Measurements from ENCODE around the gene SLC9A3. TPM values are rescaled to one million over a fixed set of nuclear protein-coding genes. Genes with fewer than 3 reads are reported as not detected.

SLC9A3 gene
- total RNA-seq, 4 donors from 2014 or later: 1.7 to 5.0 (median 2.8) TPM

DNA sequence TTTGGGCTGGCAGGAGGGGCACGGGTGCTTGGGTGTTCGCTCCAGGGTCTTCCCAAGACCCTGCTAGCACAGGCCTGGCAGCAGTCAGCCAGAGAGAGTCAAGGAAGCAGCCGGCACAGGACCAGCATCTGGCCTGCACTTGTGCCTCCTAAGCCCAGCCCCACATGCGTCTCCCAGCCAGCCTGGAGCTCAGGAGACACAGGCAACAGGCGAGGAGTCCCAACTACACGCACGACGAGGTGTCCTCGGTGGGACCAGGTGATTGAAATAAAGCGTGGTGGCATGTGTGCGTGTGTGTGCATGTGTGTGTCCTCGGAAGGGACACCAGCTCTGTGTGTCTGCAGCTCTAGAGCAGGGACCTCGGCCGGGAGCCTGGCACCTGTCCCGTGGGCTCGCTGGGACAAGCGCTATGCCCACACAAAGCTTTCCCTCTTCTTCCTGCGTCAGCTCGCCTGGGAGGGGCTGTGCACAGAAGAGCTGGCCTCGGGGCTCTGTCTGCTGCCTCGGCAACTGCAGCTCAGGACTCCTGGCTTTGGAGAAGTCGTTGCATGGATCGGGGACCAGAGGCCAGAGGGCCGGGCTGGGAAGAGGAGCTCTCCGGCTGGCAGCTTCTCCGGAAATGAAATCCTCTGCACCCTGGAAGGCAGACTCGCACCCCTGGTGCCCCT lies 14.7 kb upstream of the SLC9A3 start:
- H3K27ac ChIP-seq (replicated peaks in 1 of 4): no peak overlapping the region
- no peak overlapping the region for H3K4me3 ChIP-seq
- 69% methylated on average over 22 of the region's 27 CpGs for WGBS
- no peaks in the 10 kb centered on the region for H3K4me1 ChIP-seq
- DNase-seq (ENCODE audit: extremely low spot score): no peak
- no peaks in the 10 kb centered on the region for H3K36me3 ChIP-seq
- H3K9me3 ChIP-seq: no peaks in the 10 kb centered on the region
- TF ChIP-seq EP300 (IDR thresholded peaks at IDR 0.05) (no peak), POLR2AphosphoS5 (IDR thresholded peaks at IDR 0.05) (no peak), CTCF (IDR thresholded peaks at IDR 0.05) (no peak), POLR2A (IDR thresholded peaks at IDR 0.05; ENCODE audit: low read depth) (no peak)
- intact Hi-C loops (cut with DNase I): no loop called here
- peaks cover 0 to 87% (median 12%) of the 10 kb centered on the region in 4 donors for H3K27me3 ChIP-seq

DNA sequence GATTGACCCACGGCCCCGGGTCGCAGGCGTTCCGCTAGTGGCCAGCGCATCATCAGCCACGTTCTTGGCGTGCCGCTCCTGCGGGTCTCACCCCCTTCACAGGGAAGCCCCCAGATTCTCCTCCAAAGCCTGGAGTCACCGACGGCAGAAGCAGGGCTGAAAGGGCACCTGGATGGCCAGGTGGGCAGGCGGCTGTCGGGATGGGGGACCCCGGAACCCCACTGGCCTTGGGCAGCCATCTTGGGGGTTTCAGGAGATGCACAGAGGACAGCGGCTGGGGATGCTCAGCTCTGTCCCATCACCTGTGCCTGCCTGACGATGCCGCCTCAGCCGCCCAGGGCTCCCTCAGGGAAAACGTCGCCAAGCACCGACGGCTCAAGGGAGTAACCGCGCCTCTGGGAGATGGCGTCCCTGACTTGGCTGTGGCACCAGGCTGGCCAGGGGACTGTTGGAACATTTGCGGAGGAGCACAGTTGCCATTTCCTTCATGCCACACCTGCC lies 14.1 kb upstream of the SLC9A3 start:
- Histone ChIP-seq H3K4me3 (no peak overlapping the region), H3K36me3 (no peaks in the 10 kb centered on the region), H3K4me1 (no peaks in the 10 kb centered on the region), H3K27ac (replicated peaks in 1 of 4) (no peak overlapping the region), H3K9me3 (no peaks in the 10 kb centered on the region), H3K27me3 (peaks cover 0 to 90% (median 13%) of the 10 kb centered on the region in 4 donors)
- intact Hi-C loops (cut with DNase I): no loop called here
- DNase-seq (ENCODE audit: extremely low spot score): no peak
- no peak for TF ChIP-seq CTCF (IDR thresholded peaks at IDR 0.05)
- TF ChIP-seq POLR2AphosphoS5 (IDR thresholded peaks at IDR 0.05): no peak
- no peak for TF ChIP-seq EP300 (IDR thresholded peaks at IDR 0.05)
- TF ChIP-seq POLR2A (IDR thresholded peaks at IDR 0.05; ENCODE audit: low read depth): no peak
- WGBS: 88% methylated on average over 17 of the region's 27 CpGs

- no peaks in the 10 kb centered on the region for H3K4me1 ChIP-seq
- intact Hi-C loops (cut with DNase I): no loop called here
- TF ChIP-seq POLR2A (IDR thresholded peaks at IDR 0.05; ENCODE audit: low read depth): no peak
- TF ChIP-seq EP300 (IDR thresholded peaks at IDR 0.05): no peak
- TF ChIP-seq CTCF (IDR thresholded peaks at IDR 0.05): no peak
- no peak for TF ChIP-seq POLR2AphosphoS5 (IDR thresholded peaks at IDR 0.05)
- H3K36me3 ChIP-seq: no peaks in the 10 kb centered on the region
- DNase-seq (ENCODE audit: extremely low spot score): no peak
- H3K27me3 ChIP-seq: peaks cover 0 to 91% (median 15%) of the 10 kb centered on the region in 4 donors
- H3K27ac ChIP-seq (replicated peaks in 1 of 4): no peak overlapping the region
- WGBS: 78% methylated on average over 8 of the region's 16 CpGs
- no peaks in the 10 kb centered on the region for H3K9me3 ChIP-seq
- no peak overlapping the region for H3K4me3 ChIP-seq
These were observed 13.4 kb upstream of the SLC9A3 start for GRCh38 chr5:537621-538071.

DNA sequence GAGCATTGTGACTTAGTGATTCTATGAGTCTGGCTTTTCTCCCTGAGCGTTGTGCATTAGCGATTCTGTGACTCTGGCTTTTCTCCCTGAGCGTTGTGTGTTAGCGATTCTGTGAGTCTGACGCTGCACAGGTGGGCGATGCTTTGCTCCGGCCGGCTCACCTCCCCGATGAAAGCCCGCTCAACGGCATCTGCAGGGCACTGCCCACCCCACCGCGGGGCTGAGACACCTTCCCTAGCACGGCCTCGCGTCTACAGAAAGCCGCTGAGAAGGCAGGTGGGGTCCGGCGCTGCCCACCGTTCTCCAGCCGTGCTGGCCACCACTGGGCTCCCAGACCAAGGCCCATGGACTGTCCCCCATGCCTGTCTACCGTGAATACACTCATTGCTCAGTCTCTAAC lies 12.8 kb upstream of the SLC9A3 start:
- Histone ChIP-seq H3K36me3 (no peaks in the 10 kb centered on the region), H3K27ac (replicated peaks in 1 of 4) (no peak overlapping the region), H3K4me3 (no peak overlapping the region), H3K27me3 (peaks cover 0 to 92% (median 16%) of the 10 kb centered on the region in 4 donors), H3K4me1 (no peaks in the 10 kb centered on the region), H3K9me3 (no peaks in the 10 kb centered on the region)
- intact Hi-C loops (cut with DNase I): no loop called here
- 86% methylated on average over 18 of the region's 22 CpGs for WGBS
- DNase-seq (ENCODE audit: extremely low spot score): no peak
- TF ChIP-seq EP300 (IDR thresholded peaks at IDR 0.05) (no peak), POLR2A (IDR thresholded peaks at IDR 0.05; ENCODE audit: low read depth) (no peak), POLR2AphosphoS5 (IDR thresholded peaks at IDR 0.05) (no peak), CTCF (IDR thresholded peaks at IDR 0.05) (no peak)

Data from esophagus muscularis mucosa (tissue), 4 donors.